Measurements from ENCODE around the gene SPOCD1.

The SPOCD1 gene

GRCh38 chr1:31755850-31756492, 59.9 kb downstream of the SPOCD1 start:
- DNase-seq (ENCODE audit: low read depth, low spot score), result no peak

GRCh38 chr1:31755197-31755611, 60.6 kb downstream of the SPOCD1 start:
- no peak for DNase-seq (ENCODE audit: low read depth, low spot score)

DNA sequence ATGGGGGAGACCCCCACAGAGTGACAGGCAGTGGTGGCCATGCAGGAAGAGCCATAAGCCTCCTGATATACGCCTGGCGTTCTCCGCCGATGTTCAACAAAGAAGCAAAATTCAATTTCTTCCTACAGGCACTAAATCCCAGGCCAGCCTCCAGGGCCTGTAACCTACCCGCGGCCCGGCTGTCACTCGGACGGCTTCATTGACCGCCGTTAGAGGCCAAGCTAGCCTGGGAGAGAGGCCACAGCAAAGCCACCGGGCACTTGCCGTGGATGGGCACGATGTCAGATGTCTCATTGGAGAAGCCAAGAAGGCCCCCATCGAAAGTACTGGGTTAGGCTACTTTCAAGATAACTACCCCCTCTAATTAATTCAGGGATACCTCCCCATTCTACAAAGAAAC, 61.4 kb downstream of the SPOCD1 start:
- DNase-seq (ENCODE audit: low read depth, low spot score), result no peak

GRCh38 chr1:31753707-31754349, 62.0 kb downstream of the SPOCD1 start:
- DNase-seq (ENCODE audit: low read depth, low spot score), result no peak

GRCh38 chr1:31752952-31753475, 62.8 kb downstream of the SPOCD1 start:
- no peak for DNase-seq (ENCODE audit: low read depth, low spot score)

DNA sequence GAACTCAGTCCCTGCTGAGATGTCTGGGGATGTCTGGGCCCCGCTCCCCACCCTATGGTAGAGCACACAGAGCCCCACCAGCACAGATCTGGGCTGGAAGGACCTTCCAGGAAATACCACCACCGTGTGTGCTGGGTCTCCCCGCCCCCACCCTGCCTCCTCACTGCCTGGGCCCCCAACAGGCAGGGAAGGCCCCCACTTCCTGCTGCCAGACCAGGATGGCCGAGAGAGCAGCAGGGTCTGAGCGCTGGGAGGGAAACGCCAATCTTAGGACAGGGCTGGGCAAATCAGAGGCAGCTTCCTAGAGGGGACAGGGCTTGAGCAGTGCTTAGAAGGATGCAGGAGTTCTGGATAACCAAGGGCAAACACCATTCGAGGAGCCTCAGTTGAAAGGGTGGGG, 63.6 kb downstream of the SPOCD1 start:
- DNase-seq (ENCODE audit: low read depth, low spot score), result no peak

- no peak for DNase-seq (ENCODE audit: low read depth, low spot score)
Measured at GRCh38 chr1:31751822-31752241, 64.0 kb downstream of the SPOCD1 start.

DNA sequence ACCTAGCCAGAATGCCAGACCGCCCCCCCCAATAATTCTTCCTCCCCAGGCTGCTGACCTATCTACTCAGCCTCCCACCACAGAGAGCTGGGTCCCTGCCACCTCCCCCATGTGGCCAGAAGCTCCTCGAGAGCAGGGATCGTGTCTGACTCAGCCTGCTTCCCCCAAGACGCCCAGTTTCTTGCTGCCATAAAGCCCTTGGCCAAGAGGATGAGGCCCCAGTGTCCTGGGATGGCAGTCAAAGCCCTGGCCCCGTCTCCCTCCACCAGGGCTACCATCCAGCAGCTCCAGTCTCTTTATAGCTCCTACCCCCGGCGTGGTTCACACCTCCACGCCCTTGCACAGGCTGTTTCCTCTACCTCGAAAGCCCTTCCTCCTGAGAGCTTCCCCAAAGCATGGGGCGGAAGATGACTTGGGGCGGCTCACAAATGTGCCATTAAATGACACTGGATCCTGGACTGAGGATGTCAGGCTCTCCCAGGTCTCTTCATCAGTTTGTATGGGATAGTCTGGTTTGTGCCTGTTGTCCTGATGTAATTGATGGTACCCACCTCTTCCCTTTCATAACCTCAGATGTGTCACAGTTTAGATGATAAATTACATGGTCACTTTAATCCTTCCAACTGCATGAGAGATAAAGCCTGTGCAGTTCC, 64.8 kb downstream of the SPOCD1 start:
- DNase-seq (ENCODE audit: low read depth, low spot score), result no peak

- no peak for DNase-seq (ENCODE audit: low read depth, low spot score)
Measured at GRCh38 chr1:31749785-31750735, 65.8 kb downstream of the SPOCD1 start.

GRCh38 chr1:31748365-31748764, 67.5 kb downstream of the SPOCD1 start:
- no peak for DNase-seq (ENCODE audit: low read depth, low spot score)

DNA sequence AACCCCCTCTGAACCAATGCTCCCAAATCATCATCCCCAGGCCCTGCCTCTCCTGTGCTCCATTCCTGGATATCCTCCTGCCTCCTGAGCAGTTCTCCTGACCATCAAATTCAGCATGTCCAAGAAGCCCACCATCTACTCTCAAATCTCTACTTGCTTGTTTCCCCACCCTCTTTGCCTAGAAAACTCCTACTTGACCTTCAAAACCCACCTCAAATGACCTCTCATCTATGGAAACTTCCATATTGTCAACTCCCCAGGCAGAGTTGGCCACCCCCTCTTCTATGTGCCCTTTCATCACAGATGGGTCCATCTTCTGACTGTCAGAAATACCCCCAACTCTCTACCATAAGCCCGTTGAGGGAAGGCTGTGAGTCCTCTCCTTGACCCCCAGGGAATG, 68.5 kb downstream of the SPOCD1 start:
- no peak for DNase-seq (ENCODE audit: low read depth, low spot score)

GRCh38 chr1:31746687-31747086, 69.1 kb downstream of the SPOCD1 start:
- DNase-seq (ENCODE audit: low read depth, low spot score), result no peak

DNA sequence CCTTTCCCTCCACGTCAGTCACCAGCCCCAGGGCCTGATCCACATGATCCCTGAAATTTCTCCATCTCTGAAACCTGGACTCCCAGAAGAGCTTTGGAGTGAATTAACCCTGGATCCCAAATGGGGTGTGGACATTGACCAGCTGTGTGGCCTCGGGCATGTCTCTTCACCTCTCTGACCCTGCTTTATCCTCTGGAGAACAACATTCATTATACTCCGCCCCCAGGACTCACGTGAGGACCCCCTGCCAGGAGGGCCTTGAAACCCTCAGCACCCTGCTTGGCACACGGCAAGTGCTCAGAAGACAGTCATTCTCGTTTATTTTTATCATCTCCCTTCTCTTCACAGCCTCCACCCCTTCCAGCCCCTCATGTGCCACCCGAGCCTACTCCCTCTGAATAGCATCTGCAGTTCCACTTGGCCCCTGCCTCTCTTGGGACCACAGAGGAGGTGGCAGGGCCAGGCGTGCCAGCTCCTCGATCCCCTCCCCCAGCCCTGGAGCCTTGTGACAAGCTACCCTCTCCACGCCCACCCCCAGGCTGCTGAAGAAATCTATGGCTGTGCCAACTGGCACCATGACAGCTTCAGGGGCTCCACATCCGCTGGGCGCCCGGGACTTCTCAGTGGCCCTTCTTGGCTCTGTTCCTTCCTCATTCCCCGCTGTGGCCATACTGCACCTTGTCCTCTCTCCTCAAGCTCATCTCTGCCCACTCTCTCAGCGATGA, 69.7 kb downstream of the SPOCD1 start:
- DNase-seq (ENCODE audit: low read depth, low spot score), result no peak

DNA sequence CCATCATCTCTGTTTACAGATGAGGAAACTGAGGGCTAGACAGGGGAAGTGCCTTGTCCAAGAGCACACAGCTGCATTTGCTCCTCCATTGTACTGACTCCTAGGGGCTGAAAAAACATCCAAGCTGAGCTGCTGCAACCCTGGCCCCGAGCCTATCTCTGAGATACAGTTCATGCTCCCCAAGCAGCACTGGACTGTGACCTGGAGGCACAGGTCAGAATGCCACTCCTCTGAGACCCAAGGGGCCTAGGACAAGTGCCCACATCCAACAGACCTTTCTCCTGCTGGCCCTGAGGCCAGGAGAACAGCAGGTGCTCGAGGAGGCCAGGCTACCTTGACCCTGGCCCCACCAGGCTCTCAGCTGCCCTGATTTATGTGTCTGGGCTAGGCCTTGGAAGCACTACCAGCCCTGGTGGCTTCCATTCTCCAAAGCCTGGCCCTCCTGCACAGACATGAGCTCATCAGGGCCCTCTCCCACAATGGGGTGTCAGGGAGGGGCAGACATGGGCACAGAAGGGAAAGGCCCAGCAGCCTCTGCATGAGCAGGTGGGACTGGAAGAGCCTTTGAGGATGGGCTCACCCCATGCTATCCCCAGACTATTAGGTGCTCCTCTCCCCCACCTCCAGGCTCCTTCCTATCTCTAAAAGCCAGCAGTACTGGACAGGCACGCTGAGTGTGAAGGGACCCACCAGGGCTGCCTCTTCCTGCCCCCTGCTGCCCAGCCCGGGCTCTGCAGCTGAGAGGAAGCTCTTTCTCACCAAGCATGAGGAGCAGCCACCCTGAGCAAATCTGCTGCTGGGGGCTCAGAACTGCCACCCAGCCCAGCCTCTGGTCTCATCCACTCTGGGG, 70.5 kb downstream of the SPOCD1 start:
- DNase-seq (ENCODE audit: low read depth, low spot score), result no peak

GRCh38 chr1:31744165-31744888, 71.5 kb downstream of the SPOCD1 start:
- no peak for DNase-seq (ENCODE audit: low read depth, low spot score)

DNA sequence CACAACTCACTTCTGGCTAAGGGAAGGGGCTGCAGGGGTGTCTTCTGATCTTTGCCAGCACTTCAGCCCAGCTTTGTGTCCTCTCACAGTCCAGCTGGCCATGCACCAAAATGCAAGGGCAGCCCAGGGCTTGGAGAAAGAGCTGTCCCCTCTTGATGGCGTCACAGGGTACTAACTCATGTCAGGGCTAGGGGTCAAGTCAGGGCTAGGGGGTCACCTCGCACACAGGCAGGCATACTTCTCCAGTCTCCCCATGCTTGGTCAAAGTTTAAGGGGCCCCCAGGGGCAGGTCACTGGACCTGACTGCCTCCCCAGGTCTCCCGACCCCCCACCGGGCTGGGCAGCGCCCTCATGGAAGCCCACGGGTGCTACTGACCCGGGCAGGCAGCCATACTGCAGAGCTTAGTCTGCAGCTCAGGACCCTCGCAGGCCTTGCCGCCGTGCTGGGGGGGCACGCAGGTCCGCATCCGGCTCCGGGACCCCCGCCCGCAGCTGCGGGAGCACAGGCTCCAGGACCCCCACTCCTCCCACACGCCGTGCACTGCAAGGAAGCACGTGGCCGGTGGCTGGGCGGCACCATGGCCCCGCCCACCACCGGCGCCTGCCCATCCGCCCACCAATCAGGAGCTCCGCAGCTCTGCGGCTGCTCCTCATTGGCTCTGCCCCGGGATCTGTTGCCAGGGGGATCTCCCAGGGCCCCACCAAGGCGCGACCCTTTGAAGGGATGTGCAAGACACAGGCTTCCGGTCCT, 73.2 kb downstream of the SPOCD1 start:
- DNase-seq (ENCODE audit: low read depth, low spot score), result no peak

All from activated CD4-positive, CD25-positive, alpha-beta regulatory T cell treated with anti-CD3 and anti-CD28 coated beads, Interleukin-2, amount 50 U/mL, for 16 hours (primary cell).